ENCODE data around the gene DEPDC7.

Gene DEPDC7

DNA sequence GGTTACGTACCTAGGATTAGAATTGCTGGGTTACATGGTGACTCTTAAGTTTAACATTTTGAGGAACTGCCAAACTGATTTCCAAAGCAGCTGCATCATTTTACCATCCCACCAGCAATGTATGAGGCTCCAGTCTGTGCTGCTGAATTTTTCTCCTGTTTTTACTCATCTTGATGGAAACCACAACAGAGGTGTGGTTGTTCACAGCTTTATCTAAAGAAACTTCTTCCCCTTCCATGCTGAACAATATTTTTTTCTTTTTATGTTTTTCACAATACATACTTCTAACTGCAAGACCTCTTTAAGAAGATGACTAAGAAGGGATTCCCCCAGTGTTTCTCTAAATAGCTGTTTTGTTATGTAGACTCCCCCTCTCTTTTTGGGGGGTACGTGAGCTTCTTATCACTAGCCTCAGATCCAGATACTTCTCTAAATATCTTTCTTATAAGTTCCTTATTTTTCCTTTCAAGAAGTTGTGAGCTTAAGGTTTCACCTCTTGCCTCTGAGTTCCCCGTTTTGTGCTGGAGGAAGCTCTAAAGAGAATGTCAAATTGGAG lies 47.7 kb downstream of the DEPDC7 start:
- DNase-seq: no peak

DNA sequence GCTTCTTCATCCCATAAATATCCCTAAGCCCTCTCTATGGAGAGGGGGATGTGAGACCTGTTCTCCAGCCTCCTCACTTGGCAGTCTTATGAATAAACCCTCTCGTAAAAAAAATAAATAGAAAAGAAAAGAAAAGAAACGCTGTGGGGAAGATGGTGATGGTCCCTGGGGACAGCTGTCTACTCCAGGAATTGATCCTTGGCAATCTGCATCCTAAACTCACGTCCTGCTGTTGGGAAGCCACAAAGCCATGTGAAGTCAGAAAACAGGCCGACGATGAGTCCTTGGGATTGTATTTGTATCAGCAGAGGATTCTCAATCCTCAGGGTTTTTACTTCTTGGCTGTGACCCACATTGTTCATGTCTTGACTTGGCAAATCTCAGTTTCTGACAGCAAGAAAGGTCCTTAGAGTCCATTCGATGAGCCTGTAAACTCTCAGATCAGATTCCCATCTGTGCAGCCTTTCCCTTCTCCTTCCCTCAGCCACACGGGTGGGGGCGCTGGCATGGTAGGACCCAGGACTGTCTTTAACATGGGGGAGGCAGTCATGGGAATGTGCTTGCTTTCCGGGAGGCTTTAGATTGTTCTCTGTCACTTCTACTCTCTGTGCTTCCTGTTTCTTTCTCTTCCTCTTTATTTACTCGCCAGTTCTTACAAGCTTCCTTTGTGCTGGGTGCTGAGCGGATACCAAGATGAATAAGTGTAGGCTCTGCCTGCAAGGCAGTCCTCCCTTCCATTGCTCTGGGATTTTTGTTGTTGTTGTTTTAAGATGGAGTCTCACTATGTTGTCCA lies 48.6 kb downstream of the DEPDC7 start:
- no peak for DNase-seq

DNA sequence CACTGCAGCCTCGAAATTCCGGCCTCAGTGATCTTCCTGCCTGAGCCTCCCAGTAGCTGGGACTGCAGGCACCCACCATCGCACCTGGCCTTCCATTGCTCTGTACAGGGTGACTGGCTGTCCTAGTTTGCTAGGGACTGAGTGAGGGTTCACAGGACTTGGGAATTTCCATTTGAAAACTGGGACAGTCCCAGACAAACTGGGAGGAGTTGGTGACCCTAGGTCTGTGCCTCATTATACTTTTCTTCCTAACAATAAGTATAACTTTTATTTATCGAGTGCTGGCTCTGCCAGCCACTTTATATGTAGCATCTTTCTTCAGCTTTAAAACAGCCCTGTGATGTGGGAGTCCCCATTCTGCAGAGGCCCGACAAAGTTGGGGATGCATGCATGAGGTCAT lies 49.2 kb downstream of the DEPDC7 start:
- DNase-seq: no peak

DNA sequence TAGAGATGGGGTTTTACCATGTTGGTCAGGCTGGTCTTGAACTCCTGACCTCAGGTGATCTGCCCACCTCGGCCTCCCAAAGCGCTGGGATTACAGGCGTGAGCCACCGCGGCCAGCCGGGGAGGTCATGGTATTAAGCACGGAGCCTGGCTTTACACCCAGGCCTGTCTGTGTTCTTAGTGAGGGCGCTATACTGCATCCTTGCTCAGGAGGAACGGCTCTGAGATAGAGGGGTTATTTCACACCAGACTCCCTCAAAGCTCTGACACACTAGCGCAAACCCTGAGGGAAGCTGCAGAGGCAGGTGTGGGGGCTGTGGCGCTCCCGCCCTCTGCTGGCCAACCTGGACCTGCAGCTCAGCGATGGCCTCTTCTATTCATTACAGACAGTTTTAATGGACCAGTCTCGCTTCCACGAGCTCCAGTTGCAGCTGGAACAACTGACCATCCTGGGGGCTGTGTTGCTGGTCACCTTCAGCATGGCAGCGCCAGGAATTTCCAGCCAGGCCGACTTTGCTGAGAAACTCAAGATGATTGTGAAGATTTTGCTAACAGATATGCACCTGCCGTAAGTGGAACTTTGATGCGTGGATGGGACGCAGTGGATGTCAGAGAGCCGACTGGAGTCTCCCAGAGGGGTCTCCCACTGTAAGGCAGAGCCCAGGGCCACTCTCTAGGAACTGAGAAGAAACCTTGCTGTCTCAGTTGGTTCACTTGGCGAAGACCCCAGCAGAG lies 49.9 kb downstream of the DEPDC7 start:
- DNase-seq: peak; percentile 72

DNA sequence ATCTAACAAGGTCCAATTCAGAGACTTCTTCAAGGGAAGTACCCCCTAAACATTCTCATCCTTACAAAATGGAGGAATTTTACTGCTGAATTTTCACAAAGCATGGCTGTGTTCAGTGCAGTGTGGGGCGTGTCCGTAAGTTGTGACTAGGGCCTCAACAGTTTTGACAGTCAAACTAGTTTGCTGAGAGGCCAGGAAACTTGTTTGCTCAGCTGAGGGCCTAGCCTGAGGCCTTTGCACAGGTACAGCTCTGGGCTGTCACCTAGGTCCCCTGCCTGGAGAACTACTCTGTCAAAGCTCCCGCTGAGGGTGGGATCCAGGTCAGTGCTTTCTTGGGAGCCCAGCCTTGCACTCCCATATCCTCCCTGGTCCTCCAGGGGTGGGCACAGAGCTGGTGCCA lies 51.6 kb downstream of the DEPDC7 start:
- no peak for DNase-seq

DNA sequence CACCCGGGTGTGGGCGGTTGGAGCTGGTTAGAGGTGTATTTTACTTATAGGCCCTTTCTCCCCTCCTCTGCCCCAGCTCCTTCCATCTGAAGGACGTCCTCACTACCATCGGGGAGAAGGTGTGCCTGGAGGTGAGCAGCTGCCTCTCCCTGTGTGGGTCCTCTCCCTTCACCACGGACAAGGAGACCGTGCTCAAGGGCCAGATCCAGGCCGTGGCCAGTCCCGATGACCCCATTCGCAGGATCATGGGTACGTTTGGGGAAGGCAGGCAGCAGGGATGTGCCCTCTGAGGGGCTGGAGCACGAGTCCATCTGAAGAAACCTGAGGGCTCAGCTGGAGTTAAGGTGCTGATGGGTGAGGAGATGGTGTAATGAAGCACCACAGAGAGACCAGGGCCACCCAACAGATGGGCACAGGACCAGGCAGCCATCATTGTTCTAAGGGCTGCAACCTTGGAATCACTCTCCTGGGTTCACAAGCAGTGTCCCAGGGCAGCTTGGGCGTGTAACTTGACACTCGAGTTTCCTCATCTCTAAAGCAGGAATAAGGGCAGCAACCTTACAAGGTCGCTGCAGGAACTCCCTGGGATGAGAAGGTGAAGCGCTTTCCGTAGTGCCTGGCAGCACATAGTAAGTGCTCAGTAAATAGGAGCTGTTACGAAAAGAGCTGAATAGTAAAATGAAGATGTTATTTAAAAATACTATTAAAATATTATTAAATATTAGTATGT lies 53.1 kb downstream of the DEPDC7 start:
- DNase-seq: no peak

DNA sequence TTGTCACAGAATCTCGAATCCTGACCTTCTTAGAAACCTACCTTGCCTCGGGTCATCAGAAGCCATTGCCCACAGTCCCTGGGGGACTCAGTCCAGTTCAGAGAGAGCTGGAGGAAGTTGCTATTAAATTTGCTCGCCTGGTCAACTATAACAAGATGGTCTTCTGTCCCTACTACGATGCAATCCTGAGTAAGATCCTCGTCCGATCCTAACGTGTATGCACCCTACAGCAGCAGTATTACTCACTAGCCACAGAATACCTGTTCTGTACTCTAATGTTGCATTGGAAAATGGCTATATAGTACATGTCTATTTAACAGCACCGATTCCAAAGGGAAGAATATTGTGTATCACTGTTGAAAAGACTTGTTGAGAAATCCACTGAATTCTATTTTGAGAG lies 56.8 kb downstream of the DEPDC7 start:
- no peak for DNase-seq
